Upper lobe of right lung (tissue), 1 donor: ENCODE measurements around the gene MUCL3. TPM values are rescaled to one million over a fixed set of nuclear protein-coding genes. Genes with fewer than 3 reads are reported as not detected.

Source experiments
- ATAC-seq: fragments of 200-7000 bp; cut with Tn5 transposase; one replicate; pipeline ENCODE4 v1.9.1; 2020; ENCODE audit warnings: mild to moderate bottlenecking, moderate library complexity
- DNase-seq: peaks from one replicate; pipeline ENCODE4 v3.0.0-alpha.2; 2020
- H3K27ac ChIP-seq: fragments of 200-600 bp; one replicate; pipeline ENCODE4 v1.8.0; 2022
- H3K27me3 ChIP-seq: fragments of 200-600 bp; one replicate; pipeline ENCODE4 v1.8.0; 2022; ENCODE audit warnings: mild to moderate bottlenecking
- H3K36me3 ChIP-seq: fragments of 200-600 bp; one replicate; pipeline ENCODE4 v1.8.0; 2022
- H3K4me1 ChIP-seq: fragments of 200-600 bp; one replicate; pipeline ENCODE4 v1.8.0; 2022
- H3K4me3 ChIP-seq: fragments of 200-600 bp; one replicate; pipeline ENCODE4 v1.8.0; 2022; ENCODE audit warnings: mild to moderate bottlenecking
- H3K9me3 ChIP-seq: fragments of 200-600 bp; one replicate; pipeline ENCODE4 v1.8.0; 2022
- intact Hi-C: fragments of 100-400 bp; cut with DNase I; formaldehyde crosslinking; loops from one replicate; pipeline ENCODE4 v1.11.0; 2022
- total RNA-seq: library from RNA; stranded (reverse); fragmentation: NEBNext Ultra II Directional; extraction: Animal tissue kit (Norgen Biotek cat#: 25700); gene quantifications from one replicate; pipeline ENCODE4 v1.2.1, GENCODE V29; 2021
- TF ChIP-seq, protein P1 (sequence below): fragments of 200-600 bp; IDR thresholded peaks from one replicate; pipeline ENCODE4 v1.8.0; 2022; ENCODE audit warnings: antibody characterized with exemption
- donor health status: DM: no; HTN: yes; CAD: no; lungs with severe emphysema.

Gene MUCL3
- total RNA-seq, 1 donor from 2014 or later = 4.6 TPM

- intact Hi-C loops = no loop called here
- TF ChIP-seq, protein P1, sequence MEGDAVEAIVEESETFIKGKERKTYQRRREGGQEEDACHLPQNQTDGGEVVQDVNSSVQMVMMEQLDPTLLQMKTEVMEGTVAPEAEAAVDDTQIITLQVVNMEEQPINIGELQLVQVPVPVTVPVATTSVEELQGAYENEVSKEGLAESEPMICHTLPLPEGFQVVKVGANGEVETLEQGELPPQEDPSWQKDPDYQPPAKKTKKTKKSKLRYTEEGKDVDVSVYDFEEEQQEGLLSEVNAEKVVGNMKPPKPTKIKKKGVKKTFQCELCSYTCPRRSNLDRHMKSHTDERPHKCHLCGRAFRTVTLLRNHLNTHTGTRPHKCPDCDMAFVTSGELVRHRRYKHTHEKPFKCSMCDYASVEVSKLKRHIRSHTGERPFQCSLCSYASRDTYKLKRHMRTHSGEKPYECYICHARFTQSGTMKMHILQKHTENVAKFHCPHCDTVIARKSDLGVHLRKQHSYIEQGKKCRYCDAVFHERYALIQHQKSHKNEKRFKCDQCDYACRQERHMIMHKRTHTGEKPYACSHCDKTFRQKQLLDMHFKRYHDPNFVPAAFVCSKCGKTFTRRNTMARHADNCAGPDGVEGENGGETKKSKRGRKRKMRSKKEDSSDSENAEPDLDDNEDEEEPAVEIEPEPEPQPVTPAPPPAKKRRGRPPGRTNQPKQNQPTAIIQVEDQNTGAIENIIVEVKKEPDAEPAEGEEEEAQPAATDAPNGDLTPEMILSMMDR = no peak
- ATAC-seq = no peak
These were observed 38.9 kb downstream of the MUCL3 start for GRCh38 chr6:30979690-30980089.

GRCh38 chr6:30981942-30982772 is 41.4 kb downstream of the MUCL3 start:
- no peak overlapping the region for H3K27ac ChIP-seq
- intact Hi-C loops = no loop called here
- peak overlapping the region; percentile 22 for H3K4me3 ChIP-seq
- ATAC-seq (peak; percentile 80), DNase-seq (no peak)
- H3K9me3 ChIP-seq = no peaks in the 10 kb centered on the region
- no peaks in the 10 kb centered on the region for H3K27me3 ChIP-seq
- H3K4me1 ChIP-seq = peaks cover 5% of the 10 kb centered on the region
- no peaks in the 10 kb centered on the region for H3K36me3 ChIP-seq
- TF ChIP-seq, protein P1 = peak; percentile 25

More at GRCh38 chr6:30979690-30980089, 38.9 kb downstream of the MUCL3 start:
- Histone ChIP-seq H3K4me3 (no peak overlapping the region), H3K27me3 (no peaks in the 10 kb centered on the region), H3K4me1 (peaks cover 5% of the 10 kb centered on the region), H3K36me3 (no peaks in the 10 kb centered on the region), H3K27ac (no peak overlapping the region), H3K9me3 (no peaks in the 10 kb centered on the region)
- no peak for DNase-seq

DNA sequence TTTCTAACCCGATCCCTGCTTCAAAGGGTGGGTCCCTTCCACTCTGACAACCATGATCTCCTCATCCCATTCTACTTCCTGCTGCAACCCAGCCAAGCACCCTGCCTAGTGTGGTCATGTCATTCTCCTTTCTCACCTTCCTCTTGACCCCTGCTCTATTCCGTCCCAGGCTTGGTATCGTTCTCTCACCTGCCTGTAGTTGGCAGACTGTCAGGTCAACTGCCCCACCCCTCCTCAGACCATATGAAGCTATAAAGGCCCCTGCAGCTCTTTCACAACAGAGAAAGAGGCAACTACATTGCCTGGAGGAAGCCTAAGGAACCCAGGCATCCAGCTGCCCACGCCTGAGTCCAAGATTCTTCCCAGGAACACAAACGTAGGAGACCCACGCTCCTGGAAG is 42.7 kb downstream of the MUCL3 start, which contains the start of gene MUC21:
MUC21 (plus strand) TSS at position 280 of the 400 bp plus-strand sequence. CDS start 241 bp downstream, outside the sequence.
- Histone ChIP-seq H3K36me3 (no peaks in the 10 kb centered on the region), H3K27me3 (no peaks in the 10 kb centered on the region), H3K9me3 (no peaks in the 10 kb centered on the region), H3K4me3 (no peak within 1 kb of the TSS), H3K27ac (no peak within 1 kb of the TSS), H3K4me1 (peaks cover 5% of the 10 kb centered on the region)
- intact Hi-C loops = no loop called here
- ATAC-seq (peak; percentile 49), DNase-seq (no peak)
- TF ChIP-seq, protein P1 = no peak

DNA sequence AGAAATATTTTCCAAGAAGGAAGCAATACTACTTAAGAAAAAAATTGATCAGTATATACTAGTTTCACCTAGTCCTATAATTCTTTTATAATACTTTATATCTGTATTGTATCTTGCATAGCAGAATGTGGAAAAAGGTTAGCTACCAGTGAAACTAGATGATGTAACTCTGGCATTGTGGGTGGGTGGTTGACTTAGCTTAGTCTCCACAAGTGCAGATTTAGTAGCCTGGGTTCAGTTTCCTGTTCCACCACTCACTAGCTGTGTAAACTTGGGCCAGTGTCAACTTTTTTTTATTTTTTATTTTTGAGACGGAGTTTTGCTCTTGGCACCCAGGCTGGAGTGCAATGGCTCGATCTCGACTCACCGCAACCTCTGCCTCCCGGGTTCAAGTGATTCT is 44.7 kb downstream of the MUCL3 start:
- intact Hi-C loops = no loop called here
- DNase-seq = no peak
- Histone ChIP-seq H3K36me3 (no peaks in the 10 kb centered on the region), H3K9me3 (no peaks in the 10 kb centered on the region), H3K4me1 (peaks cover 5% of the 10 kb centered on the region), H3K27me3 (no peaks in the 10 kb centered on the region), H3K27ac (no peak overlapping the region), H3K4me3 (no peak overlapping the region)
- ATAC-seq = peak; percentile 66
- TF ChIP-seq, protein P1 = no peak

GRCh38 chr6:30987304-30987703 is 46.5 kb downstream of the MUCL3 start:
- H3K27ac ChIP-seq = no peak overlapping the region
- ATAC-seq = no peak
- TF ChIP-seq, protein P1 = no peak

More at GRCh38 chr6:30987304-30987703, 46.5 kb downstream of the MUCL3 start:
- no peaks in the 10 kb centered on the region for H3K27me3 ChIP-seq
- no peak overlapping the region for H3K4me3 ChIP-seq
- no peaks in the 10 kb centered on the region for H3K36me3 ChIP-seq
- no peaks in the 10 kb centered on the region for H3K9me3 ChIP-seq
- no peaks in the 10 kb centered on the region for H3K4me1 ChIP-seq
- DNase-seq = no peak
- intact Hi-C loops = no loop called here
